K562 (cell line): ENCODE results near the gene ADGRB3. TPM values are rescaled to one million over a fixed set of nuclear protein-coding genes. Genes with fewer than 3 reads are reported as not detected.

Source experiments
- ATAC-seq: fragments of 200-7000 bp; cut with Tn5 transposase; 3 replicates; pipeline ENCODE4 v1.9.1; 2020; ENCODE audit warnings: moderate library complexity
- BruUV-seq: library from RNA; stranded (reverse); fragments of 400-500 nt; replicated peaks from 2 replicates; lab custom pipeline; 2021; lab: Mats Ljungman, UMichigan
- CTCF ChIA-PET: fragments of 300-600 bp; formaldehyde crosslinking; extraction: SDS; loops from one replicate; lab custom pipeline; 2021; ENCODE audit warnings: low intra/inter-chr PET ratio; lab: Yijun Ruan, JAX
- POLR2A ChIA-PET: fragments of 300-600, 350-650 bp; sonication (Branson Sonifier 250); formaldehyde crosslinking; extraction: SDS; loops from one replicate; lab custom pipeline; 2021; ENCODE audit warnings: antibody characterized with exemption, inconsistent platforms; lab: Yijun Ruan, JAX
- DNase-seq, 4 experiments: peaks; one replicate each; pipeline versions ENCODE4 v3.0.0 to v3.0.0-alpha.2; 2011 to 2018; ENCODE audit warnings: low spot score in 3 of 4, mixed read lengths in 3 of 4; ENCODE audit errors: extremely low read depth in 1 of 4
- FAIRE-seq: peaks from 2 replicates; lab custom pipeline; 2011; peaks lifted over from hg19 to GRCh38; lab: Jason Lieb, UNC
- H2AFZ ChIP-seq: 2 replicates; pipeline ENCODE4 v1.6.0; 2011; ENCODE audit warnings: low read depth, low read length, control low read depth, inconsistent platforms
- H3K27ac ChIP-seq: fragments of 200-600 bp; 3 replicates; pipeline ENCODE4 v1.8.0; 2011; ENCODE audit warnings: low read depth, mild to moderate bottlenecking, control low read depth, inconsistent platforms, low read length, moderate library complexity, mixed read lengths; ENCODE audit errors: extremely low read depth
- H3K27me3 ChIP-seq, 2 experiments: fragments of 300-600 bp in 1 of 2; 2 replicates in 1 of 2; 3 replicates in 1 of 2; pipeline versions ENCODE4 v1.6.0 to v1.8.0; 2011; ENCODE audit warnings: inconsistent platforms in 2 of 2, low read length in 2 of 2, mild to moderate bottlenecking in 1 of 2, mixed read lengths in 1 of 2, moderate library complexity in 1 of 2; ENCODE audit not compliant: control insufficient read depth in 2 of 2, insufficient read depth in 2 of 2
- H3K36me3 ChIP-seq: fragments of 300-600 bp; 3 replicates; pipeline ENCODE4 v1.8.0; 2011; ENCODE audit warnings: mild to moderate bottlenecking, low read length, inconsistent platforms; ENCODE audit not compliant: control insufficient read depth, insufficient read depth
- H3K4me1 ChIP-seq, 2 experiments: fragments of 200-600 bp in 1 of 2; replicated peaks in 1 of 2; 2 replicates in 1 of 2; 3 replicates in 1 of 2; pipeline versions ENCODE4 v1.5.1 to v1.8.0; 2011; ENCODE audit warnings: inconsistent platforms in 2 of 2, low read length in 2 of 2, mild to moderate bottlenecking in 1 of 2, mixed read lengths in 1 of 2, moderate library complexity in 1 of 2; ENCODE audit not compliant: control insufficient read depth in 2 of 2, insufficient read depth in 2 of 2
- H3K4me2 ChIP-seq: 2 replicates; pipeline ENCODE4 v1.6.1; 2011; ENCODE audit warnings: low read length, control low read depth, inconsistent platforms, mixed read lengths; ENCODE audit not compliant: insufficient read depth
- H3K4me3 ChIP-seq: fragments of 200-600 bp; sonication (generic), shearing (Covaris generic); 2 replicates; pipeline ENCODE4 v1.5.1; 2016; ENCODE audit warnings: control low read depth, inconsistent platforms
- H3K79me2 ChIP-seq: fragments of 200-600 bp; 3 replicates; pipeline ENCODE4 v1.8.0; 2011; ENCODE audit warnings: low read length, inconsistent platforms; ENCODE audit not compliant: control insufficient read depth, insufficient read depth
- H3K9ac ChIP-seq, 2 experiments: 2 replicates each; pipeline versions ENCODE4 v1.6.0 to v1.6.1; 2011; ENCODE audit warnings: low read depth in 2 of 2, low read length in 2 of 2, control low read depth in 1 of 2, inconsistent platforms in 1 of 2, mild to moderate bottlenecking in 1 of 2, mixed read lengths in 1 of 2; ENCODE audit not compliant: insufficient read depth in 1 of 2
- H3K9me1 ChIP-seq: one replicate; pipeline ENCODE4 v1.6.0; 2011; ENCODE audit warnings: inconsistent platforms, mild to moderate bottlenecking, low read length, moderate library complexity; ENCODE audit not compliant: control insufficient read depth, insufficient read depth
- H3K9me3 ChIP-seq: replicated peaks from 2 replicates; pipeline ENCODE4 v1.5.1; 2011; ENCODE audit warnings: low read depth, low read length, inconsistent platforms; ENCODE audit not compliant: control insufficient read depth, insufficient read depth
- H4K20me1 ChIP-seq: replicated peaks from 2 replicates; pipeline ENCODE4 v1.6.1; 2011; ENCODE audit warnings: low read length, inconsistent platforms, mixed read lengths; ENCODE audit not compliant: control insufficient read depth, insufficient read depth
- BRF1 ChIP-seq: IDR thresholded peaks from 3 replicates; pipeline ENCODE4 v1.6.1; 2011; ENCODE audit warnings: borderline replicate concordance, mild to moderate bottlenecking; ENCODE audit not compliant: insufficient read length; ENCODE audit errors: extremely low read depth
- GMEB1 ChIP-seq: fragments of 250-450 bp; sonication (Bioruptor Pico); IDR thresholded peaks from 2 replicates; pipeline ENCODE4 v1.4.0; 2020; ENCODE audit warnings: mild to moderate bottlenecking
- HNRNPH1 ChIP-seq: fragments of 200-400 bp; formaldehyde crosslinking; optimal IDR thresholded peaks from 2 replicates; pipeline ENCODE3; 2017; ENCODE audit warnings: low read depth, mild to moderate bottlenecking, low read length, moderate library complexity
- HNRNPK ChIP-seq: fragments of 200-400 bp; formaldehyde crosslinking; IDR thresholded peaks from one replicate; pipeline ENCODE4 v1.6.1; 2018; ENCODE audit warnings: mild to moderate bottlenecking, low read depth, low read length; ENCODE audit not compliant: poor library complexity, severe bottlenecking
- NKRF ChIP-seq: fragments of 450-650 bp; IDR thresholded peaks from 2 replicates; pipeline ENCODE4 v1.6.1; 2016; ENCODE audit warnings: borderline replicate concordance
- SFPQ ChIP-seq: fragments of 200-400 bp; formaldehyde crosslinking; IDR thresholded peaks from 2 replicates; pipeline ENCODE4 v1.6.1; 2017; ENCODE audit warnings: mild to moderate bottlenecking, low read depth, low read length, moderate library complexity
- SPI1 ChIP-seq: IDR thresholded peaks from 2 replicates; pipeline ENCODE4 v1.6.1; 2011; ENCODE audit warnings: low read depth, low read length, control low read depth, borderline replicate concordance
- SRSF9 ChIP-seq: fragments of 200-400 bp; formaldehyde crosslinking; IDR thresholded peaks from 2 replicates; pipeline ENCODE4 v1.6.1; 2017; ENCODE audit warnings: low read depth, low read length, borderline replicate concordance
- ZNF174 ChIP-seq: fragments of 250-450 bp; sonication (Bioruptor Pico); IDR thresholded peaks from 2 replicates; pipeline ENCODE4 v1.4.0; 2020; ENCODE audit warnings: mild to moderate bottlenecking
- ZNF408 ChIP-seq: fragments of 250-450 bp; sonication (Bioruptor Pico); IDR thresholded peaks from 2 replicates; pipeline ENCODE4 v1.4.0; 2020; ENCODE audit warnings: low read depth, mild to moderate bottlenecking, moderate library complexity
- WGBS: fragments of 100-300 bp; shearing (Covaris generic); methylation state at CpG from one replicate; pipeline ENCODE4 v1.1.6; 2016; ENCODE audit warnings: low coverage, mixed read lengths; ENCODE audit not compliant: insufficient coverage; ENCODE audit errors: missing lambda C conversion rate; 5-methylcytosine and 5-hydroxymethylcytosine counted together
- in situ Hi-C: fragments of 300-500 bp; cut with MboI; formaldehyde crosslinking; loops from 4 replicates; pipeline ENCODE4 v1.15.0; 2018; ENCODE audit warnings: inconsistent platforms, mixed read lengths
- intact Hi-C: fragments of 100-400 bp; cut with micrococcal nuclease; formaldehyde crosslinking; loops from 2 replicates; pipeline ENCODE4 v1.14.2; 2022
- polyA plus RNA-seq, 8 experiments: library from polyadenylated mRNA; depleted of rRNA in 4 of 8; stranded (reverse) in 5 of 8; unstranded in 3 of 8; fragments of >200 nt; fragmentation: Nextera tagmentation in 2 of 8; fragmentation: Illumina TruSeq in 1 of 8; extraction: Ambion mirVana in 2 of 8; extraction: Trizol in 1 of 8; gene quantifications; 2 replicates each; pipeline versions ENCODE4 v1.2.1 to v1.2.3, GENCODE V29; 2011 to 2014; ENCODE audit warnings: inconsistent platforms in 1 of 8, missing spikeins in 1 of 8
- total RNA-seq, 7 experiments: library from RNA; depleted of rRNA in 6 of 7; stranded (reverse); fragments of >200 nt in 6 of 7; fragmentation: Illumina TruSeq in 2 of 7; extraction: Trizol in 2 of 7; gene quantifications; 2 replicates each; pipeline versions ENCODE4 v1.2.1 to v1.2.3, GENCODE V29; 2011 to 2021; ENCODE audit warnings: low replicate concordance in 1 of 7

The ADGRB3 gene
- total and polyA plus RNA-seq, 9 of the 15 experiments (the other 6 are each of a cell fraction or from before 2014, with no cell fraction given) = 0.90 to 7.8 (median 2.4) TPM

GRCh38 chr6:68697394-68697793, 62.3 kb downstream of the ADGRB3 start:
- no peaks in the 10 kb centered on the region for H3K9me3 ChIP-seq
- no peak for FAIRE-seq
- CTCF ChIA-PET = no interaction called here

More at GRCh38 chr6:68697394-68697793, 62.3 kb downstream of the ADGRB3 start:
- H3K36me3 ChIP-seq = no peaks in the 10 kb centered on the region
- H3K4me3 ChIP-seq = no peak overlapping the region
- ATAC-seq (no peak), DNase-seq (no peak)
- no peaks in the 10 kb centered on the region for H4K20me1 ChIP-seq
- BruUV-seq = no TSS peak
- H3K79me2 ChIP-seq = peaks cover 10% of the 10 kb centered on the region
- intact Hi-C loops (loop anchor here (5.0 kb wide), 1 partner anchor 65 kb away; no protein-coding TSS in a partner anchor), in situ Hi-C loops (no loop called here)
- H3K27me3 ChIP-seq = no peaks in the 10 kb centered on the region
- H3K9ac ChIP-seq = no peak overlapping the region
- H3K4me2 ChIP-seq = no peak overlapping the region
- POLR2A ChIA-PET = interaction anchor here (1.3 to 1.4 kb wide), 2 partner anchors 9 to 12 kb away, joined by 4 to 5 read pairs; no protein-coding TSS in a partner anchor
- no peaks in the 10 kb centered on the region for H3K9me1 ChIP-seq
- TF ChIP-seq ZNF174 (CRISPR knock-in tag) (no peak), GMEB1 (CRISPR knock-in tag) (no peak), SFPQ (no peak), SPI1 (no peak), SRSF9 (no peak), ZNF408 (CRISPR knock-in tag) (no peak), HNRNPK (no peak), BRF1 (no peak), HNRNPH1 (no peak), NKRF (no peak)
- TF ChIP-seq, all 486 proteins: peak for 0
- H3K27ac ChIP-seq = no peak overlapping the region
- H3K4me1 ChIP-seq = peaks cover 0 to 18% of the 10 kb centered on the region in 2 experiments; a peak in 2 of 5 replicates
- H2AFZ ChIP-seq = no peak overlapping the region
- WGBS = 73% methylated on average over 1 of the region's 1 CpG
